Heart right ventricle (tissue), 16 donors: ENCODE results near the gene OR52W1. TPM values are rescaled to one million over a fixed set of nuclear protein-coding genes. Genes with fewer than 3 reads are reported as not detected.

ENCODE experiments used
- ATAC-seq, 8 donors: fragments of 200-7000 bp; cut with Tn5 transposase; one replicate each; pipeline ENCODE4 v1.9.1; 2020; ENCODE audit warnings: mild to moderate bottlenecking in 8 of 8, moderate library complexity in 8 of 8, moderate number of reproducible peaks in 1 of 8
- DNase-seq, 2 donors: peaks; one replicate each; pipeline ENCODE4 v3.0.0-alpha.2; 2020
- H3K27ac ChIP-seq, 10 donors: fragments of 200-600 bp; sonication (generic) in 2 of 10; one replicate each; pipeline versions ENCODE4 v1.5.0 to v1.8.0; 2020 to 2022; ENCODE audit warnings: mild to moderate bottlenecking in 3 of 10
- H3K27me3 ChIP-seq, 7 donors: fragments of 200-600 bp; one replicate each; pipeline ENCODE4 v1.8.0; 2021 to 2022; ENCODE audit warnings: mild to moderate bottlenecking in 2 of 7
- H3K36me3 ChIP-seq, 9 donors: fragments of 200-600 bp; sonication (generic) in 1 of 9; one replicate each; pipeline versions ENCODE4 v1.5.0 to v1.8.0; 2020 to 2022; ENCODE audit warnings: mild to moderate bottlenecking in 2 of 9
- H3K4me1 ChIP-seq, 9 donors: fragments of 200-600 bp; sonication (generic) in 1 of 9; one replicate each; pipeline versions ENCODE4 v1.5.0 to v1.8.0; 2020 to 2022; ENCODE audit warnings: mild to moderate bottlenecking in 4 of 9
- H3K4me3 ChIP-seq, 10 donors: fragments of 200-600 bp; sonication (generic) in 2 of 10; one replicate each; pipeline versions ENCODE4 v1.5.0 to v1.8.0; 2020 to 2022; ENCODE audit warnings: mild to moderate bottlenecking in 7 of 10, moderate library complexity in 2 of 10
- H3K9me3 ChIP-seq, 11 donors: fragments of 200-600 bp in 10 of 11; sonication (generic) in 2 of 11; one replicate each; pipeline versions ENCODE4 v1.5.0 to v1.8.0; 2013 to 2022; ENCODE audit warnings: mild to moderate bottlenecking in 2 of 11, control low read depth in 1 of 11, moderate library complexity in 1 of 11
- CTCF ChIP-seq, 9 donors: fragments of 200-600 bp; sonication (generic) in 2 of 9; IDR thresholded peaks; one replicate each; pipeline versions ENCODE4 v1.5.0 to v1.8.0; 2021 to 2022; ENCODE audit warnings: antibody characterized with exemption in 9 of 9, mild to moderate bottlenecking in 5 of 9, moderate library complexity in 1 of 9
- WGBS, 2 donors: extraction: QIAGEN DNeasy Blood & Tissue Kit; methylation state at CpG; one replicate each; pipeline ENCODE4 v1.1.7; 2013; ENCODE audit warnings: inconsistent platforms in 1 of 2; 5-methylcytosine and 5-hydroxymethylcytosine counted together
- intact Hi-C, 10 donors: fragments of 100-400 bp; cut with DNase I; formaldehyde crosslinking; loops; one replicate each; pipeline versions ENCODE4 v1.11.1 to v1.14.2; 2022
- polyA plus RNA-seq, 2 donors: library from polyadenylated mRNA; stranded (reverse); fragments of 200-250 nt; gene quantifications; one replicate each; pipeline ENCODE4 v1.2.3, GENCODE V29; 2013
- total RNA-seq, 10 donors: library from RNA; stranded (reverse); fragmentation: NEBNext Ultra II Directional in 3 of 10; extraction: Animal tissue kit (Norgen Biotek cat#: 25700) in 3 of 10; gene quantifications; one replicate each; pipeline versions ENCODE4 v1.2.1 to v1.2.4, GENCODE V29; 2021 to 2023
- donor health status: Arrhythmogenic right ventricular cardiomyopathy.
- donor health status: ischemic (EF 13 %, LVEDD 7.1; RV severe dilation, severe dysfunction).
- donor health status: healthy with polysubstance abuse.
- donor health status: DM: no; HTN: yes; CAD: no.
- donor health status: DM: no; HTN: no; CAD: no.
- donor health status: ischemic (EF 25% LVEDD 6.9; RV normal size, moderate dysfunction).
- donor health status: ischemic (EF 25% LVEDD 5.7; RV mildly dilated, moderate dysfunction).
- donor health status: healthy.
- donor health status: DM: yes; HTN: yes; CAD: no.
- donor health status: Ischemic cardiomyopathy.
- donor health status: ischemic (EF 35%, LVEDD 5.7; RV mildly dilated, moderate dysfunction).
- donor health status: nonischemic (EF 11% LVEDD 7.7; RV severe dilation, severe dysfunction).
- donor health status: DM: yes; HTN: yes; CAD: no.
- donor health status: PGD.
- donor health status: ischemic (EF 29% LVEDD 5.4; RV normal size, mild dysfunction).
- donor health status: nonischemic (EF 23%, LVEDD 6.1; RV moderate dilation, normal function).

Gene OR52W1
- total and polyA plus RNA-seq, 12 donors: not detected

- Histone ChIP-seq H3K4me1 (peaks cover 0 to 44% (median 32%) of the 10 kb centered on the region in 9 donors), H3K9me3 (no peaks in the 10 kb centered on the region), H3K4me3 (no peak overlapping the region), H3K36me3 (peaks cover 0 to 51% (median 27%) of the 10 kb centered on the region in 9 donors), H3K27ac (peak overlapping the region in 3 of 10 donors; percentile 8 to 12 (median 8)), H3K27me3 (no peaks in the 10 kb centered on the region)
- DNase-seq (no peak), ATAC-seq (no peak)
- 91 to 92% methylated on average over 3 of the region's 3 CpGs for WGBS, 2 donors
- TF ChIP-seq CTCF (IDR thresholded peaks at IDR 0.05): no peak
- intact Hi-C loops: loop anchor here in 1 of 10 donors (10.0 kb wide), 1 partner anchor 200 kb away; no protein-coding TSS in a partner anchor
These were observed 25.4 kb downstream of the OR52W1 start for GRCh38 chr11:6224421-6224820.

GRCh38 chr11:6225024-6225423, 26.0 kb downstream of the OR52W1 start:
- Histone ChIP-seq H3K4me1 (peaks cover 0 to 44% (median 28%) of the 10 kb centered on the region in 9 donors), H3K27me3 (no peaks in the 10 kb centered on the region), H3K9me3 (no peaks in the 10 kb centered on the region), H3K27ac (peak overlapping the region in 7 of 10 donors; percentile 8 to 40 (median 26)), H3K36me3 (peaks cover 0 to 45% (median 26%) of the 10 kb centered on the region in 9 donors), H3K4me3 (no peak overlapping the region)
- intact Hi-C loops: loop anchor here in 1 of 10 donors (10.0 kb wide), 1 partner anchor 200 kb away; no protein-coding TSS in a partner anchor
- WGBS, 2 donors: 33 to 36% methylated on average over 1 of the region's 1 CpG
- ATAC-seq: peak in 2 of 8 donors; percentile 26 to 37
- TF ChIP-seq CTCF (IDR thresholded peaks at IDR 0.05): no peak
- no peak for DNase-seq

- H3K9me3 ChIP-seq: no peaks in the 10 kb centered on the region
- no peaks in the 10 kb centered on the region for H3K27me3 ChIP-seq
- intact Hi-C loops: loop anchor here in 1 of 10 donors (10.0 kb wide), 1 partner anchor 201 kb away; no protein-coding TSS in a partner anchor
- 53 to 56% methylated on average over 2 of the region's 2 CpGs for WGBS, 2 donors
- H3K4me1 ChIP-seq: peaks cover 0 to 48% (median 24%) of the 10 kb centered on the region in 9 donors
- no peak overlapping the region for H3K4me3 ChIP-seq
- H3K36me3 ChIP-seq: peaks cover 0 to 36% (median 26%) of the 10 kb centered on the region in 9 donors
- ATAC-seq (peak in 5 of 8 donors; percentile 35 to 79 (median 64)), DNase-seq (peak in 1 of 2 donors; percentile 17)
- peak overlapping the region in 7 of 10 donors; percentile 8 to 40 (median 33) for H3K27ac ChIP-seq
- no peak for TF ChIP-seq CTCF (IDR thresholded peaks at IDR 0.05)
These were observed 26.9 kb downstream of the OR52W1 start for GRCh38 chr11:6225896-6226295.

- intact Hi-C loops: loop anchor here in 1 of 10 donors (10.0 kb wide), 1 partner anchor 204 kb away; no protein-coding TSS in a partner anchor
- Histone ChIP-seq H3K4me3 (no peak overlapping the region), H3K9me3 (no peaks in the 10 kb centered on the region), H3K4me1 (peaks cover 2 to 61% (median 34%) of the 10 kb centered on the region in 9 donors), H3K36me3 (peaks cover 0 to 10% (median 7%) of the 10 kb centered on the region in 9 donors), H3K27ac (no peak overlapping the region), H3K27me3 (no peaks in the 10 kb centered on the region)
- TF ChIP-seq CTCF (IDR thresholded peaks at IDR 0.05): no peak
- ATAC-seq (no peak), DNase-seq (no peak)
- 48 to 56% methylated on average over 3 of the region's 3 CpGs for WGBS, 2 donors
These were observed 29.5 kb downstream of the OR52W1 start for GRCh38 chr11:6228520-6228919.
